ENCODE results near the gene KRTAP10-7. TPM values are rescaled to one million over a fixed set of nuclear protein-coding genes. Genes with fewer than 3 reads are reported as not detected.

KRTAP10-7 gene
- total RNA-seq, 1 donor from 2014 or later, result not detected

- TF ChIP-seq CTCF (conservative IDR thresholded peaks at IDR 0.05; ENCODE audit: low read depth, low read length), result no peak
- no peak for DNase-seq (ENCODE audit: low read depth)
- no peak overlapping the region for H3K4me3 ChIP-seq (ENCODE audit: low read depth, low read length)
Measured at GRCh38 chr21:44614961-44615391, 14.6 kb downstream of the KRTAP10-7 start.

GRCh38 chr21:44615466-44615865 lies 15.1 kb downstream of the KRTAP10-7 start:
- TF ChIP-seq CTCF (conservative IDR thresholded peaks at IDR 0.05; ENCODE audit: low read depth, low read length), result no peak
- DNase-seq (ENCODE audit: low read depth), result no peak
- H3K4me3 ChIP-seq (ENCODE audit: low read depth, low read length), result no peak overlapping the region

- no peak for TF ChIP-seq CTCF (conservative IDR thresholded peaks at IDR 0.05; ENCODE audit: low read depth, low read length)
- no peak overlapping the region for H3K4me3 ChIP-seq (ENCODE audit: low read depth, low read length)
- DNase-seq (ENCODE audit: low read depth), result no peak
Measured at GRCh38 chr21:44615911-44616590, 15.7 kb downstream of the KRTAP10-7 start.

- no peak overlapping the region for H3K4me3 ChIP-seq (ENCODE audit: low read depth, low read length)
- no peak for DNase-seq (ENCODE audit: low read depth)
- no peak for TF ChIP-seq CTCF (conservative IDR thresholded peaks at IDR 0.05; ENCODE audit: low read depth, low read length)
Measured at GRCh38 chr21:44616591-44616926, 16.2 kb downstream of the KRTAP10-7 start.

GRCh38 chr21:44617071-44617501 lies 16.7 kb downstream of the KRTAP10-7 start:
- DNase-seq (ENCODE audit: low read depth), result no peak
- TF ChIP-seq CTCF (conservative IDR thresholded peaks at IDR 0.05; ENCODE audit: low read depth, low read length), result no peak
- H3K4me3 ChIP-seq (ENCODE audit: low read depth, low read length), result no peak overlapping the region

GRCh38 chr21:44618504-44618903 lies 18.1 kb downstream of the KRTAP10-7 start:
- no peak overlapping the region for H3K4me3 ChIP-seq (ENCODE audit: low read depth, low read length)
- DNase-seq (ENCODE audit: low read depth), result no peak
- no peak for TF ChIP-seq CTCF (conservative IDR thresholded peaks at IDR 0.05; ENCODE audit: low read depth, low read length)

- DNase-seq (ENCODE audit: low read depth), result no peak
- no peak overlapping the region for H3K4me3 ChIP-seq (ENCODE audit: low read depth, low read length)
- no peak for TF ChIP-seq CTCF (conservative IDR thresholded peaks at IDR 0.05; ENCODE audit: low read depth, low read length)
Measured at GRCh38 chr21:44618909-44619308, 18.5 kb downstream of the KRTAP10-7 start.
